OCI-LY7 (cell line): Measurements from ENCODE around the gene C1GALT1.

ENCODE experiments used
- EZH2phosphoT487 ChIP-seq: fragments of 200-600 bp; sonication (generic); IDR thresholded peaks from 2 replicates; pipeline ENCODE4 v1.6.1; 2018; ENCODE audit warnings: low read depth, borderline replicate concordance, mild to moderate bottlenecking, mixed run types, antibody characterized with exemption, low read length, moderate library complexity, mixed read lengths
- TF ChIP-seq, protein P1 (sequence below): fragments of 200-600 bp; sonication (generic); conservative IDR thresholded peaks from 2 replicates; pipeline ENCODE4 v1.5.1; 2014; ENCODE audit warnings: mild to moderate bottlenecking, antibody characterized with exemption, low read length, moderate library complexity, mixed read lengths

DNA sequence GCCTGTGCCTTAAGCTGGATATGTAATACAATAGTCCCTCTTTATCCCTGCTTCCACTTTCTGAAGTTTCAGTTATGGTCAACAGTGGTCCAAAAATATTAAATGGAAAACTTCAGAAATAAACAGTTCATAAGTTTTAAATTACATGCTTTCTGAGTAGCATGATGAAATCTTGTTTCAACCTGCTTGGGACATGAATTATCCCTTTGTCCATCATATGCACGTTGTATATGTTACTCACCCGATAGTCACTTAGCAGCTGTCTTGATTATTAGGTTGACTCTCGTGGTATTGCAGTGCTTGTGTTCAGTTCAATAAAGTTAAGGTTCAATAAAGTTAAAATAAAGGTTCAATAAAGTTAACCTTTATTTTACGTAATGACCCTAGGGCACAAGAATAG lies 25.5 kb downstream of the C1GALT1 start:
- TF ChIP-seq, protein P1, sequence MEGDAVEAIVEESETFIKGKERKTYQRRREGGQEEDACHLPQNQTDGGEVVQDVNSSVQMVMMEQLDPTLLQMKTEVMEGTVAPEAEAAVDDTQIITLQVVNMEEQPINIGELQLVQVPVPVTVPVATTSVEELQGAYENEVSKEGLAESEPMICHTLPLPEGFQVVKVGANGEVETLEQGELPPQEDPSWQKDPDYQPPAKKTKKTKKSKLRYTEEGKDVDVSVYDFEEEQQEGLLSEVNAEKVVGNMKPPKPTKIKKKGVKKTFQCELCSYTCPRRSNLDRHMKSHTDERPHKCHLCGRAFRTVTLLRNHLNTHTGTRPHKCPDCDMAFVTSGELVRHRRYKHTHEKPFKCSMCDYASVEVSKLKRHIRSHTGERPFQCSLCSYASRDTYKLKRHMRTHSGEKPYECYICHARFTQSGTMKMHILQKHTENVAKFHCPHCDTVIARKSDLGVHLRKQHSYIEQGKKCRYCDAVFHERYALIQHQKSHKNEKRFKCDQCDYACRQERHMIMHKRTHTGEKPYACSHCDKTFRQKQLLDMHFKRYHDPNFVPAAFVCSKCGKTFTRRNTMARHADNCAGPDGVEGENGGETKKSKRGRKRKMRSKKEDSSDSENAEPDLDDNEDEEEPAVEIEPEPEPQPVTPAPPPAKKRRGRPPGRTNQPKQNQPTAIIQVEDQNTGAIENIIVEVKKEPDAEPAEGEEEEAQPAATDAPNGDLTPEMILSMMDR: no peak
- TF ChIP-seq EZH2phosphoT487: no peak
